WI38 (cell line): Measurements from ENCODE around the gene FHIP1B.

ENCODE experiments used
- H3K4me3 ChIP-seq: 2 replicates; pipeline ENCODE4 v1.5.1; 2011; ENCODE audit warnings: low read depth, mild to moderate bottlenecking, control low read depth, low read length
- CTCF ChIP-seq: IDR thresholded peaks from 2 replicates; pipeline ENCODE4 v1.5.1; 2012; ENCODE audit warnings: low read depth, mild to moderate bottlenecking, control low read depth, low read length

Gene FHIP1B

GRCh38 chr11:6194065-6194581 lies 40.3 kb downstream of the FHIP1B start:
- no peak overlapping the region for H3K4me3 ChIP-seq
- TF ChIP-seq CTCF: no peak

DNA sequence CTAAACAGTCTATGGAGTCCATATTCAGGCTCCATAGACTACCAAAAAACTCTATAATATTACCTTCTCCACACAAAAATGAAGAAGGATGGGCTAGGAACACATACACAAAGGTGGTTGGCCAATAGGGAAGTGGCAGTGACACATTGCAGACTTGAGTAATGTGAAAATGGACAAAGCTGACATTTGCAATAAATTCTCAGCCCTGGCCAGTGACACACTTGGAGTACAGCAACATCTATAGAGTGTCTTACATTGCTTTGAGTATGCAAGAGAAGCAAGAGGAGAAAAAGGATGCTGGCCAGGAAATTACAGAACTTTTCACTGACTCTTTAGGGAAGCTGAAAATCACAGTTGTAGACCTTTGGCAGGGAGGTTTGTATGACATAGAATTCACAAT lies 42.7 kb downstream of the FHIP1B start:
- H3K4me3 ChIP-seq: no peak overlapping the region
- no peak for TF ChIP-seq CTCF

- no peak for TF ChIP-seq CTCF
- no peak overlapping the region for H3K4me3 ChIP-seq
Measured at GRCh38 chr11:6175440-6175839, 59.0 kb downstream of the FHIP1B start.

DNA sequence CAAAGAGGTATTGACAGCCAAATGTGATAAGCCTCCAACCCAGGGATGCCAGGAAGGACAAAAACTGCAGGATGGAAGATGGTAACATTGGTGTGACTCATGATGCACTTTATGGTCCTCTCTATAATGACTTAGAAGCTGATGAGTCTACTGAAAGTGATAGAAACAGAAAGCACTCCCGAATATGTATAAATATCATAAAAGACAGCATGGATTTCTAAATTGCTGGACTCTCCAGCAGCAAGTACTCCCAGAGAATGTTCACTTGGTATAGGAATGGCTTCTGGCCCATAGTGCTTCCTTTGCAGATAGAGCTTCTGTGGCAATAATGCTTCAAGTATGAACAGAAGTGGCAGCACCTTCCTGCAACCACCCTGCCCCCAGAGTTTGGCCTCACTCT lies 64.2 kb downstream of the FHIP1B start, which contains the start of gene OR52B2:
Gene OR52B2, minus strand, starts transcription at position 101 of the 400 bp plus-strand sequence. Its CDS starts 0 bp downstream, at position 101.
- no peak for TF ChIP-seq CTCF

More for the DNA sequence above, 64.2 kb downstream of the FHIP1B start, which contains the start of gene OR52B2:
- H3K4me3 ChIP-seq: no peak within 1 kb of the TSS
